Left renal pelvis (tissue), 4 donors: ENCODE data around the gene SLC25A29. TPM values are rescaled to one million over a fixed set of nuclear protein-coding genes. Genes with fewer than 3 reads are reported as not detected.
"Not testable (repeated sequence)": the region's sequence is repeated elsewhere in the genome, so short reads cannot be mapped to it uniquely, and the experiment has no call there.

Experiments used
- DNase-seq, 4 donors: peaks; one replicate each; pipeline ENCODE4 v3.0.0-alpha.2; 2013; ENCODE audit warnings: low read depth in 4 of 4, low spot score in 3 of 4
- polyA plus RNA-seq, 4 donors: library from polyadenylated mRNA; unstranded; fragments of 120-200 nt; gene quantifications; one replicate each; pipeline ENCODE4 v1.2.1, GENCODE V29; 2013; ENCODE audit not compliant: insufficient read length in 4 of 4

The SLC25A29 gene
- polyA plus RNA-seq, 4 donors, result 31.4 to 95.1 (median 45.7) TPM

DNA sequence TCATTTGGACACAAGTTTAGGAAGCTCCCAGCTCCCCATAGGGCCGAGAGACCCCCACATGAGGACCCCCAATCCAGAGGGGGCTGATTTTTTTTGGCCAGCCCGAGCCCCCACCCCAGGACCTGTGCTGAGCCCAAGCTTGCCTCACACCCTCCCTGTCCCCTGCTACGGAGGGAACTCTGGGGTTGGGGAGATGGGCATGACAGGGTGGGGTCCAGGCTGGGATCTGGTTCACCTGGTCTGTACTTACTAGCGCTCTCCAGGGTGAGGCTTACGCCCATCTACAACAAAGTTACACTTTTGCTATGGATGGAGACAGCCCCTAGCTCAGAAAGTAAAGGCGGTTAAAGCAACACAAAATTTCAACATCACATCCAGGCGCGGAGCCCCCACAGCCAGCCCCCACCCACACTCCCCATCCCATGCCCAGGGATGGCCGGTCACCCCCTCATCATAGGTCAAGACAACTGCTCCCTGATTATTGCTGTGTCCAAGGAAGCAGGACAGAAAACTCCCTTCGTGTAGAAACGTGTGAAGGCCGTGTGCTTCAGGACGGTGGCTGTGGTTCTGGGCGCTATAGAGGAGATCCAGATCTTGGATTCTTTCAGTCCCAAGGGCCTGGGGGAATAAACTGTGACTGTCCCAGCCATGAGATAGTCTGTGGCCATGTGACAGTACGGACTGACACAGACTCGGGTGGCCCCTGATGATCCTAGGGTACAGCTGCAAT lies 10.7 kb downstream of the SLC25A29 start:
- no peak for DNase-seq

DNA sequence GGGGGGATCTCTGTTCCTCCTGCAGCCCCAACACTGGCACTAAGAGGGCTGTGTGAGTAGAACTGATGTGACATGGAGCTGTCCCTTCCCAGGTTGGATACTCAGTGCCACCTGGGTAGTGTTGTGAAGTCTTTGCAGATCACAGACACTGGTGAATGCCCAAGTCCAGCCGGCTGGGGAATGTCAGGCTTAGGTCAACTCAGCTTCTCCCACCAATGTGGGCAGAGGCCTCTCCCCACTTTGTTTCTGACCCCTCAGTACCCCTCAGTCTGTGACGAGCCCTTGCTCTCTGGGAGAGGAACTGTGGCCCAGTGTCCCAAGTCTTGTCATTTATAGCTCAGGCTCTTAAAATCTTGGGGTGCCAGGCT lies 11.3 kb downstream of the SLC25A29 start:
- no peak for DNase-seq

DNA sequence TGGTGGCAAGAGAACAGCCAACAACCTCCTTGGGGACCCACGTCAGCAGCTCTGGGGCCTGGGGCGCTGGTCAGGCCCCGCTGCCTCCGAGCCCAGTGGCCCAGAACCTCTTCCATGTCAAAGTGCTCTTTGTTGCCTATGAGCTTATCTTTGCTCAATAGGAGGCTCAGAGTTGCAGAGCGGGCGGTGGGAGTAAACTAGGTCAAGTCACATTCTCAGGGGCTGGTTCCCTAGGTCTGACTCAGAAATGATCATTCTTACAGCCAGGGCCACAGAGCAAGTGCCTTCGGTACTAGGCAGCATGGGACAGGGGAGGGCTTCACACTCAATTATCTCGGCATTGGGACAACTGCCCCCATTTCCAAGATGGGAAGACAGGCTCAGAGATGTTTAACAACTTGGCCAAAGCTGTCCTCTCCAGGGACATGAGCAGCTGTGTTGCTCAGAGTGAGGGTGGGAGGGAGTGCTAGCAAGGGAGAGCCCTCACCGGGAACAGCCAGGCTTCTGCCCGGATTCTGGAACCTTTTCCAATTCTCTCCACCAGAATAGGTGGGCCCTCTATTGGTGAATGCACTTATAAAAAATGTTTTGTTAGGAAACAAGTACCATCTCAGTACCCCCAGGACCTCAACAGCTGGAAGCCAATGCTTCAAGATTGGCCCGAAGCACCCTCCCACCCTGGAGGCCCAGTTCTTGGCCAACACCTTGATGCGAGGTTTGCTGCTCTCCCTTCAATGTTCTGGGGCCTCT lies 11.9 kb downstream of the SLC25A29 start:
- no peak for DNase-seq

- DNase-seq, result no peak
These were observed 12.6 kb downstream of the SLC25A29 start for GRCh38 chr14:100293497-100294212.

GRCh38 chr14:100292776-100293461 lies 13.3 kb downstream of the SLC25A29 start:
- DNase-seq, result no peak

GRCh38 chr14:100292301-100292775 lies 13.9 kb downstream of the SLC25A29 start:
- no peak for DNase-seq

GRCh38 chr14:100291305-100292075 lies 14.8 kb downstream of the SLC25A29 start:
- no peak for DNase-seq

GRCh38 chr14:100290607-100291304 lies 15.5 kb downstream of the SLC25A29 start:
- no peak for DNase-seq

DNA sequence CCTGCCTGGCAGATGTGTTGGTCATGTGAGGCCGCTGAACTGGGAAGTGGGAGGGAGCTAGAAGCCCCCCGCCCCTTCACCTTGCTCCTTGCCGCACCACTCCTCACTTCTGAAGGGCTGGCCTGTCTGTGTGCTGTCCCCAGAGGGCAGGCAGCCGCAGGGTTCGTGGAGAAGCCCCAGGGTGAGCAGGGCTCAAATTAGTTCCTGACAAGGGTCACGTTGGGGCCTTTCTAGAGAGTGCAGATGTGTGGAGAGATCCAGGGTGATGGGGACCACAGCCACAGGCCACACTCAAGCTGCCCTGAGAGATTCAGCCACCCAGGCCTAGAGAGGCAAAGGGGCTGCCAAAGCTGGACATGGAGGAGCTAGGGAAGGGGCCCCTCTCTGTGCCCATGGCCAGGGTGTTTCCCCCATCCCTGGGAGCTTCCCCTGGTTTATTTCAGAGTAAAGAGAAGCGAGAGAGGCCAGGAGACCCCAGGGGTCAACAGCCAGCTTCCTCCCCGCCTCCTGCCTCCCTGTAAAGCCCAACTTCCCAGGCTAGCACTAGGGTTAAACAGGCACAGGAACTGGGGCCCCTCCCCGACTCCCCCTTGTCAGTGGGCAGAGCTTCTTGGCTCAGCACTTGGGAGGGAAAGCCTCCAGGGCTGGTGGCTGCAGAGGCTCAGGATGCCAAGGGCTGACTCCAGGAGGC lies 16.2 kb downstream of the SLC25A29 start:
- no peak for DNase-seq

- no peak for DNase-seq
These were observed 17.7 kb downstream of the SLC25A29 start for GRCh38 chr14:100288382-100289185.

DNA sequence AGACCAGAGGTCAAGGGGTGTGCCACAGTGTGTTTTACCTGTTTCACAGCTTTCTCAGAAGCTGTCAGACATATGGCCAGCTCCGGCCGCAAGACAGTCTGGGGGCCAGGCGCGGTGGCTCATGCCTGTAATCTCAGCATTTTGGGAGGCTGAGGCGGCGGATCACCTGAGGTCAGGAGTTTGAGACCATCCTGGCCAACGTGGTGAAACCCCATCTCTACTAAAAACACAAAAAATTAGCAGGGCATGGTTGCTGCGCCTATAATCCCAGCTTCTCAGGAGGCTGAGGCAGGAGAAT lies 18.3 kb downstream of the SLC25A29 start:
- not testable (repeated sequence) for DNase-seq

- no peak for DNase-seq
These were observed 18.8 kb downstream of the SLC25A29 start for GRCh38 chr14:100287202-100287997.

DNA sequence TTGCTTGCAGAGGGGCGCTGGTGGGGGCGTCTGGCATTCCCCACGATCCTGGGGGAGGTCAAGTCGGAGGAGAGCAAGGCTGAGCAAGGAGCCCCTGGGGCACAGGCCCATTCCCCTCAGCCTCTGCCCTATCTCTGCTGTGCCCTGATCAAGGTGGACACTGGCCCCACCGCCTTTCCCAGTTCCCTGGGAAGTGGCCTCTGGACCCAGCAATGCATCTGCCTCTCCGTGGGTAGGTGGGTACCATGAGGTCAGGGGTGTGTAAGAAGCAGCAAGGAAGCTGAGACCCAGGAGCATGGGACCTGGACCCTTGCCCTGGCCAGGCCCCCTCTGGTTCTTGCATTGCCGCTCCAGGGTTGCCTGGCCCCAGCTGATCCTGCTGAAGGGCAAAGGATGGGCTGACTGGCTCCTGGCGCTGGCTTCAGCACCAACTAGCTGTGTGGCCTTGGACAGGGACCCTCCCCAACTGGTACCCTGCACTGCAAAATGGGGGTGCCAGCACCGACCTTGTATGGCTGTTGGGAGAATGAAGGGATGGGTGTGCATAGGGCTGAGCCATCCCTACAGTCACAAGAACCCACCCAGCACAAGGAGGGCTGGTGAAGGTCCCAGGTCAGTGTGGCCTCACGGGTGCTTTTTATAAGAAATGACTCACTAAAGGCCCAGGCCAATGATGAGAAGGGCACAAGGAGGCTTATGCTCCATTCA lies 19.6 kb downstream of the SLC25A29 start:
- DNase-seq, result no peak

DNA sequence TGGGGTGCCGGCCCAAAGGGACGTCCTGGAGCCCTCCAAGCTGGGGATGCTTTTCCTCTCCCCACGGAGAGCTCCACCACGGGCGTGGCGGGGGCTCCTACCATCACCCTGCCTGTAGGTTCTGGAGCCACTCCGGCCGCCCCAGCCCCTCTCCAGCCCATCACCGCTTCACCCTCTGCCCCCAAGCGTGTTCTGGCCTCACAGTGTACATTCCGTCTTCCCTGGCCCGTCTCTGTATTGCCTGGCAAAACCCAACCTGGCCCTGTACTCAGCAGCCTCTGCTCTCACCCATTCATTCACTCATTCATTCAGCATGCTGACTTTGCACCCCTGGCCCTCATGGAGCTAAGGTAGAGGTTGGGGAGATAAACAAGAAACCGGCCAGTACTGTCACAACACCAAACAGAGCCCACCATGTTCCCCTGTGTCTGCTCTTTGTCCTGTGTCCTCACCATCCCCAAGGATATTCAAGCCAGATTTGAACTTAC lies 20.3 kb downstream of the SLC25A29 start:
- no peak for DNase-seq

GRCh38 chr14:100285021-100285912 lies 21.0 kb downstream of the SLC25A29 start:
- DNase-seq, result no peak
